ENCODE results near the gene MR1. TPM values are rescaled to one million over a fixed set of nuclear protein-coding genes. Genes with fewer than 3 reads are reported as not detected.
"Not testable (repeated sequence)": the region's sequence is repeated elsewhere in the genome, so short reads cannot be mapped to it uniquely, and the experiment has no call there.

MR1 gene
- total RNA-seq, 1 donor from 2014 or later, result 3.3 TPM

DNA sequence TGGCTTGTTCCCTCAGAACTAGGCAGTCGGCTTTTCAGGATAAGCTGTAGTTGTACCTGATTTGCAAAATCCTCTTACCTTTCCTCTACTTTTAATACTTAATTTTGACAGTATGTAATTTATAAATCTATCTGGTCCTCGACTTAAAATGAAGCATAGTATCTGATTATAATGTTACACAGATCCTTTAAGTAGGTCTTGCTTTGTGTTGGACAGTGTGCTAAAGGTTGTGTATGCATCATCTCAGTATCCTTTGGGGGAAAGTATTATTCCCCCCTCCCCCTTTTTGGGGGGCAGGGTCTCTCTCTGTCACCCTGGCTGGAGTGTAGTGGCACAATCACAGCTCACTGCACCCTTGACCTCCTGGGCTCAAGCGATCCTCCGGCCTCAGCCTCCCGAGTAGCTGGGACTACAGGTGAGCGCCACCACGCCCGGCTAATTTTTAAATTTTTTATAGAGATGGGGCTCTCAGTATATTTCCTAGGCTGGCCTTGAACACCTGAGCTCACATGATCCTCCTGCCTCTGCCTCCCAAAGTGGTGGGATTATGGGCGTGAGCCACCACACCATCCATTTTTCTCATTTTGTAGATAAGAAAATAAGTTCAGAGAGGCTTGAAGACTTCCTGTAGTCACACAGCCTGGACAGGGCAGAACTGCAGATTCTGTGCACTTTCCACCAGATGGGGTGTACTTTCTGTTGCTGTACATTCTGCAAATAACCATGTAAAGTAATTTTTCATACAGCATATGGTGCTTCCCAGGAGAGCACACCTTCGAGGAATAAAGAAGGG, 10.3 kb upstream of the MR1 start:
- intact Hi-C loops (cut with DNase I), result no loop called here
- no peak for ATAC-seq (ENCODE audit: poor library complexity)
- no peak for DNase-seq

DNA sequence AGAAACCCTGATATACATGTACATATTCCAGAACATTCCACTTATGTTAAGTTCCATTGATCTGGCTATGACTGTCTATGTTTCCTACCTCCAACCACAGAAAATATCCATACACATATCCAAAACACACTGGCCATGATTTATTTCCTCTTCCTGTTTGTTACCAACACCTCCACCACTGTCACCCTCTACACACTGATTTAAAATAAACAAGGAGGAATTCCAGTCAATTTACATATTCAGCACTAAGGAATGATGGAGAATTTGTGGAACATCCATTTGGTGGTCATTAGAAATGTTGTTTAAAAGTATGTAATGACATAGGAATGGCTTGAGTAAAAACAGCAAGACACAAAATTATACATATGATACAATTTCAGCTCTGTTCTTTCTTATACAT, 5.6 kb upstream of the MR1 start:
- intact Hi-C loops (cut with DNase I), result no loop called here
- ATAC-seq (ENCODE audit: poor library complexity) (no peak), DNase-seq (no peak)

DNA sequence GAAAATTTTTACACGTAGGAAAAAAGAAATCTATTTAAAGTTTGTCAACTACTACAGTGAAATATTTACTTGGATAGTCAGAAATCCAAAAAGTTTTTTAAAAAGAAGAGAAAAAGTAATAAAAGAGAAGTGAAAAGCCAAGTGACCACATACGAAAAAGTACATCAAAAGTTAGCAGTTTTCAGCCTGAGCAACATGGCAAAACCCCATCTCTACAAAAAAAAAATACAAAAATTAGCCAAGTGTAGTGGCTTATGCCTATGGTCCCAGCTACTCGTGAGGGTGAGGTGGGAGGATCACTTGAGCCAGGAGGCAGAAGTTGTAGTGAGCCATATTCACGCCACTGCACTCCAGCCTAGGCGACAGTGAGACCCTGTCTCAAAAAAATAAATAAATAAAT, 5.2 kb upstream of the MR1 start:
- no peak for ATAC-seq (ENCODE audit: poor library complexity)
- intact Hi-C loops (cut with DNase I), result no loop called here
- no peak for DNase-seq

DNA sequence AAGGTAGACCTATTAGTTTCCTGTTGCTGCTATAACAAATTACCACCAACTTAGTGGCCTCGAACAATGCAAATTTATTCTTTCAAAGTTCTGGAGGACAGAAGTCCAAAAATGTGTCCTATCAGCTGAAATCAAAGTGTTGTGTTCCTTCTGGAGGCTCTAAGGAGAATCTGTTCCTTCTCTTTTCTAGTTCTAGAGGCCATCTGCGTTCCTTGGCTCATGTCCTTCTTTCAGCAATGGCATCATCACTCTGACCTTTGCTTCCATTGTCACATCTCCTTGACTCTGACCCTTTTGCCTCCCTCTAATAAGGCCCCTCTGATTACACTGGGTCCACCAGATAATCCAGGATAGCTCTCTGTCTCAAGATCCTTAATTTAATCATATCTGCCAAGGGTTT, 1.2 kb upstream of the MR1 start:
- ATAC-seq (ENCODE audit: poor library complexity) (peak; percentile 45), DNase-seq (no peak)
- intact Hi-C loops (cut with DNase I), result no loop called here

DNA sequence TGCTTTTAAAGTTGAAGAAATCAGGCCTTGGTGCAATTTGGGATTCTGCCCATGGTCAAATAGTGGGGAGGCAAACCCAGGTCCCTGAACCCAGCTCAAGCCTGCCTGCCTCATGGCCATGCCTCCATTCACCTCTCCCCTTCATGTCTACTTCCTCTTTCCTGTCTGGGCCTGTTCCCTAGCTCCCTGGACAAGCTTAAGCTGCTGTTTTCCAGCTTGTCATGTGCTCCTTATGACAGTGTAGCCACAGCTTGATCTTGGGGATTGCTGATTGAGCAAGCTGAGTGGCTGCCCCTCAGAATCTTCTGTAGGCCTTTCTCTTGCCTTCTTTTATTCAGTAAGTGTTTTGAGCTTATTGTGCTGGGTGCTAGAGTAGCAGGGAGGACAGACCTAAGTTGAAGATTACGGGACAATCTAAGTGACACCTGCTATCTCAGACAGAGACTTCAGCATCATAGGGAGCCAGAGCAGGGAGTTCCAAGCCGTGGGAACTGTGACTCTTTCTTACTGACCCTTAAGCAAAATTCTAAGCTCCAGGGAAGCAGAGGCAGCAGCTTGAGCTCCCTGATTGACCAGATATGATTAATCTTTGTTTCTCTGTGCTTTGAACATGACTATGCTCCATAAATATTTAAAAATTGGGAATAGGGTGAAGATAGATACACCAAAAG, 520 bp upstream of the MR1 start:
- intact Hi-C loops (cut with DNase I), result no loop called here
- ATAC-seq (ENCODE audit: poor library complexity), result peak; percentile 81
- no peak for DNase-seq

DNA sequence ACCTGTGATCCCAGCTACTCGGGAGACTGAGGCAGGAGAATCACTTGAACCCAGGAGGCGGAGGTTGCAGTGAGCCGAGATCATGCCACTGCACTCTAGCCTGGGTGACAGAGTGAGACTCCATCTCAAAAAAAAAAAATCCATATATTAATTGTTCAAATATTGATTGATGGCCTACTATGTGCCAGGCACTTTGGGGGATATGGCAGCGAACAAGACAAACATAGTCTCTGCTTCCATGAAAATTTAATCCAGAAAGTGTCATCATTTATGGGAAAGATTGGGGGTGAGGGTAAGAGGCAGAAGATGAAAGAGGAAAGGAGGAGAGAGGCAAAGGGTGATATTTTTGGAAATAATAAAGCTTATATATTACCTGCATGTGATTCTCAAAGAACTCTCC, 1.4 kb downstream of the MR1 start:
- not testable (repeated sequence) for DNase-seq; ATAC-seq (ENCODE audit: poor library complexity)
- intact Hi-C loops (cut with DNase I), result loop anchor here (5.0 kb wide), 2 partner anchors 52 to 132 kb away; partner anchors contain the start of gene IER5

DNA sequence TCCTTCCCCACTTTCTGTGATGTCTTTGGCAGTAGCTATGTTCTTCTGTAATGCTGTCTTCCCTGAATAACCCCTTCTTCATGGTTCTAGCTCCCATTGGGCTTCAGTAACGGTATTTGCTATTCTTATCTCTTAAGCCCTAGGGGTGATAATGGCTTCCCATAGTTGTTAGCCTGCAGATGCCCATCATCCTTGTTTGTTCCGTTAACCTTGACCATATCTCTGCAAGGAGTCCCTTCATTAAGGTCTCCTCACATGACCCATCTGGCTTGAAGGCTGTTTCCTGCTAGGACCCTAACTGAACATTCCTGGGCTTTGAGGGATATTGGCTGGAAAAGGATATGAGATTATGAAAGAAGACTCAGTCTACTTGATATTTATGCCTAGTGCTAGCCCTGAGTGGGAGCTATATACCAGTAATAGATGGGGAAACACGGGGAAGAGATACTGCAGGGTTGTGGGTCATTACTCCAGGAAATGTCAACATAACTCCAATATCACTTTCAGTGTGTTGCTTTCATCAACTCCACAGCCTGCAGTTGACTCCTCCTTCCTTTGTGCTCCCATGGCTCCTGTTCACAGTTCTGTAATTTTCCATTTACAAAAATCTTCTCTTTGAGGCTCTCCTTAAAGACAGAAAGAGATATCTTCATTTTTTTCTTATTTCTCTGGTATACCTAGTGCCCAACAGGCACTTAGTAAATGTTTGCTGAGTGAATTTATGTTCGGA, 2.5 kb downstream of the MR1 start:
- DNase-seq (no peak), ATAC-seq (ENCODE audit: poor library complexity) (no peak)
- intact Hi-C loops (cut with DNase I), result loop anchor here (5.0 kb wide), 2 partner anchors 51 to 131 kb away; partner anchors contain the start of gene IER5

DNA sequence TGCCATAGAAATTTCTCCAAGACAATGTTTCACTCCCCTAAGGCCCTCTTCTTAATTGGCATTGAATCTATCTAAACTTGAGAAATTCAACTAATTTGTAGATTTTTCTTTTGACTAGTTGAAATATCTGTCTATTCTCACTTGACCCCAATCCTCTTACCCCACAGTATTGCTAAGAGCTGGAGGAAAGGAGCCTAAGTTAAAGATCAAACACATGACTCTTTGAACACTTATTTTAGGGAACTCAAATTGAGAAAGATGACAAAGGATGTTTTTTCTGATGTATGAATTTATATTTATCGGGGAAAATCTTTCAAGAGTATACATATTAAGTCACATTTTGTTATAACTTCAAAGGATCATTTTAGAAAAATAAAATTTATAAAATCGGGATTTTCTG, 3.6 kb downstream of the MR1 start:
- no peak for ATAC-seq (ENCODE audit: poor library complexity)
- DNase-seq, result no peak
- intact Hi-C loops (cut with DNase I), result loop anchor here (5.0 kb wide), 2 partner anchors 50 to 130 kb away; partner anchors contain the start of gene IER5

DNA sequence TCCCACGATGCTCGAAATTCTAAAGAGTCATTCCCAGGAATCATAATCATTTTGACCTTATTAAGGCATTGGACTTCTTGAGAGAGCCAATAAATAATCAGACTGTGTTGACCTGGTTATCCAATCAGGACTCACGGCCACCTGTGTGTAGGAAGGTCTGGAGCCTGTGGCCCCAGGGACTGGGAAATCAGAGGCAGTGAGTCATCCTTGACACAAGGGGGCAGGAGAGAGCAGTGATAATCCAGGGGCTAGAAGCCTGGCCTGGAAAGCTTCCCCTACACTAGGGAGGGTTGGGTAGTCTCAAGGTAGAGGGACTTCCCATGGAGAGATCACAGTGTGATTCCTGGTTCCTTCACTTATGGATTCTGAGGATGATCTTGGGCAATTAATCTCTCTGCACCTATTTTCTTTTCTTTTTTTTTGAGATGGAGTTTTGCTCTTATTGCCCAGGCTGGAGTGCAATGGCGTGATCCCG, 4.7 kb downstream of the MR1 start:
- intact Hi-C loops (cut with DNase I), result loop anchor here (2.0 to 5.0 kb wide), 3 partner anchors 49 to 129 kb away; partner anchors contain the start of gene IER5
- peak; percentile 49 for DNase-seq
- peak; percentile 77 for ATAC-seq (ENCODE audit: poor library complexity)

DNA sequence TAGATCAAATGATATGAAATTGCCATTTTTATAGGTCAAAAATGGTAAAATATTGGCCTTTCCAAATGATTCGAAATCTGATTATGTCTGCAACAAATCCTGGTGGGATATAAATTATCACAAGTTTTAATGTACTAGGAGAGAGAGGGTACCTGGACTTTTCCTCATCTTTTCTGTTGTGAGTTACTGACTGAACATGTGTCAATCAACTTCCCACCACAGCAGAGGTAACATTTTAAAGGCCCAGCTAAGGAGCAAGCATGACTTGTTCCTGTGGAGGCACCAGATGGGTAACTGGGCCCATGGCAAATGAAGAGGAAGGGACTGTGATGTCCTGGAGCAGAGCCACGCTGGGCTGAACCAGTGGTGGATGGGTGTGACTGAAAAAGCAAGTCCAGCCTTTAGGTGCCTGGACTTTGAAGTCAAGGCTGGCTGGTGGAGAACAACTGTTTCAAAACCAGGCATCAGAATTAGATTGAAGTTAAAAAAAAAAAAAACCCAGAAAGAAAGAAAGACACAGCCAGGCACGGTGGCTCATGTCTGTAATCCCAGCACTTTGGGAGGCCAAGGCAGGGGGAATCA, 6.6 kb downstream of the MR1 start:
- intact Hi-C loops (cut with DNase I), result no loop called here
- ATAC-seq (ENCODE audit: poor library complexity) (no peak), DNase-seq (no peak)

DNA sequence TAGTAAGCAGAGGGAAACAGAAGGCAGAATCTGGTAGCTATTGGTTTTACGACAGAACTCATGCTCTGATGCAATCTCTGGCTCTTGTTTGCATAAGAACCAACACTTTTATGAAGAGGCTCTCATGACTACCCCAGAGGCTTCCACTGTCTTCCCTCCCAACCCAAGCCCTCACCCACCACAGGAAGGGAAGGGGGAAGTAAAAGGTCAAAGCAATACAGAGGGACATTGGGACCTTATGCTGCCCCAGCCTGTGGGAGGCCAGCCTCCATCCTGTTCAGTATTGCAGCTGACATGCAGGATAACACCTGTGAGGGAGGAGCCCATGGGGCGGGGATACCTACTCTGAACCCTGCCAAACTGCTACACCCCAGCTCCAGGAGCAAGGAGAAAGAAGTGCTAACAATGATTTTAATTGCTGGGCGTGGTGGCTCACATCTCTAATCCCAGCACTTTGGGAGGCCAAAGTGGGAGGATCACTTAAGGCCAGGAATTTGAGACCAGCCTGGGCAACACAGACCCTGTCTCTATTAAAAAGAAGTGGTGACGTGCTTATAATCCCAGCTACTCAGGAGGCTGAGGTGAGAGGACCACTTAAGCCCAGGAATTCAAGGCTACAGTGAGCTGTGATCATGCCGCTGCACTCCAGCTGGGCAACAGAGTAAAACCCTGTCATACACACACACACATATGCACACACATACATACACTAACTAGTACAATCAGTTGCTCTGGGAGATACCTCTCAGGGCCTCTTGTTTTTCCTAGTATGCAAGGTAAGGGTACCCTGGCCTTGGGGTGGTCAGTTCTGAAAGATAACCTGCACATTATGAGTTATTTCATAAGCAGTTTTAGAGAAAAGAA, 9.5 kb downstream of the MR1 start:
- ATAC-seq (ENCODE audit: poor library complexity) (peak; percentile 40), DNase-seq (no peak)
- intact Hi-C loops (cut with DNase I), result no loop called here

DNA sequence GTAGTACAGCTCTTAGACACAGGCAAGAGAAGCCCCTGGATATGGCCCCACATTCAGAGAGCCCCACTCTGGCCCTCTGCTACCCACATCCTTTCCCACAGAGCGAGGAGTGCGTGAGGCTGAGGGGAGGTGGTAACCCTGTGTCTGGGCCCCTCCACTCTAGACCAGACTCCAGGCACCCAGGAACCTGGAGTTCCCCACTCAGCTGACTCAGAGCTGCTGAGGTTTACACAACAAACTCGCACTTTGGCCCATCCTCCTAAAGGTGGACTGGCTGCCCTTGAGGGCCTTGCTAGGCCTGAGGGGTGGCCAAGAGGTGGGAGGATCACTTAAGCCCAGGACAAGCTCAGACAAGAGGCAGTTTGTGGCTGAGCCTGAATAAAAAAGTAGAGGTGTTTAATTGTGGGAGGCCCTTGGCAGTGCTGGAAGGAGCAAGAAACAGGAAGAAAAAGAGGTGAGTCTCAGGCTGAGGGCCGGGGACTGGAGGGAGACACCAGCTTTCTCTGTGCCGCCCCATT, 10.7 kb downstream of the MR1 start:
- intact Hi-C loops (cut with DNase I), result no loop called here
- ATAC-seq (ENCODE audit: poor library complexity) (peak; percentile 26), DNase-seq (no peak)

DNA sequence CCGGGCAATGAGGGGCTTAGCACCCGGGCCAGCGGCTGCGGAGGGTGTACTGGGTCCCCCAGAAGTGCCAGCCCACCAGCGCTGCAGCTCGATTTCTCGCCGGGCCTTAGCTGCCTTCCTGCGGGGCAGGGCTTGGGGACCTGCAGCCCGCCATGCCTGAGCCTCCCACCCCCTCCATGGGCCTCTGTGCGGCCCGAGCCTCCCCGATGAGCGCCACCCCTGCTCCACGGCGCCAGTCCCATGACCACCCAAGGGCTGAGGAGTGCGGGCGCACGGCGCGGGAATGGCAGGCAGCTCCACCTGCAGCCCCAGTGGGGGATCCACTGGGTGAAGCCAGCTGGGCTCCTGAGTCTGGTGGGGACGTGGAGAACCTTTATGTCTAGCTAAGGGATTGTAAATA, 12.2 kb downstream of the MR1 start:
- DNase-seq; intact Hi-C loops (cut with DNase I); ATAC-seq (ENCODE audit: poor library complexity): not testable (repeated sequence)

DNA sequence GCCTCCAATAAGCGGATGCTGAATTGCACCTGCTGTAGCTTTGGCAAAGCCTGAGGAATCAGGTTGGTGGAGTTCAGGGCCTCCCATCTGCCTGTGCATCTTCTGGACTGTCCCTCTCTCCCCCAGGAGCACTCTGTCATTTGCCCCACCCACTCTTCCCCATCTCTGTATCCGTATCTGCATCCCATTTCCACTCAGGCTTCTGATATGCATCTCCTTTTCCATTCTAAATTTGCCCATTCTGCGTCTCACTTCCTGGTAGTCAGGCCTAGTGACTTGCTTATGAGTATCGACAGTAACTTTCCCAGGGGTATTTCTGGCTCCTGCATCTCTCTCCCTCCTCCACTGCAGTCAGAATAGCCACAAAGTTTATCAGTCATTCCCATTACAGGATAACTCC, 15.6 kb downstream of the MR1 start:
- ATAC-seq (ENCODE audit: poor library complexity) (no peak), DNase-seq (no peak)
- intact Hi-C loops (cut with DNase I), result no loop called here

DNA sequence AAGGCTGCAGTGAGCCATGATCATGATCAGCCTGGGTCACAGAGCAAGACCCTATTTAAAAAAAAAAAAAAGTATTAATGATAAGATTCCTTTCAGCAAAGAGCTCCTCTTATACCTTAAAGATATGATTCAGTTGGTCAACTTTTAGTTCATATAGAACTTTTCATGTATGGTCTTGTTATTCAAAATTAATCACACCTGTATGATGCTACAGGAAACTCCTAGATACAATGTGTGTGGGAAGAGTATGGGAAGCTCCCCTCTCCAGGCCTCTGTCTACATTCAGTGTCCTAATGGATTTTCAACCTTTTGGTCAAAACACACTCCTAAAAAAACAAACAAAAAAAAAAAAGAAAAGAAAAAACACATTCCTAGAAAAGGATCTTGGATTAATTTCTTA, 17.1 kb downstream of the MR1 start:
- no peak for ATAC-seq (ENCODE audit: poor library complexity)

DNA sequence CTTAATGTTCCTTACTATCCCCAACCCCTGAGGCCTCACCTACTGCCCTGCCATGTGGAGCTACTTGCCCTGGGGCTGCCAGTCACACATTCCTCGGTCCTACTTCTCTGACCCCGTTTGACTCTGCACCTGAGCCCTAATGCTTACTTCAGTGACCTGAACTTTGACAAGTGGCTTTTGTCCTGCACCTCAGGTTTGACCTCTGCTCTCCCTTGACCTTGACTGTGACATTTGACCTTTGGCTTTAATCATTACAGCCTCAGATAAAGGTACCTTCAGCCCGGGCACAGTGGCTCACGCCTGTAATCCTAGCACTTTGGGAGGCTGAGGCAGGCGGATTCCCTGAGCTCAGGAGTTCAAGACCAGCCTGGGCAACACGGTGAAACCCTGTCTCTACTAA, 22.8 kb downstream of the MR1 start:
- DNase-seq, result no peak
- intact Hi-C loops (cut with DNase I), result no loop called here
- ATAC-seq (ENCODE audit: poor library complexity), result no peak

More for the DNA sequence above, 17.1 kb downstream of the MR1 start:
- intact Hi-C loops (cut with DNase I), result no loop called here
- DNase-seq, result no peak

DNA sequence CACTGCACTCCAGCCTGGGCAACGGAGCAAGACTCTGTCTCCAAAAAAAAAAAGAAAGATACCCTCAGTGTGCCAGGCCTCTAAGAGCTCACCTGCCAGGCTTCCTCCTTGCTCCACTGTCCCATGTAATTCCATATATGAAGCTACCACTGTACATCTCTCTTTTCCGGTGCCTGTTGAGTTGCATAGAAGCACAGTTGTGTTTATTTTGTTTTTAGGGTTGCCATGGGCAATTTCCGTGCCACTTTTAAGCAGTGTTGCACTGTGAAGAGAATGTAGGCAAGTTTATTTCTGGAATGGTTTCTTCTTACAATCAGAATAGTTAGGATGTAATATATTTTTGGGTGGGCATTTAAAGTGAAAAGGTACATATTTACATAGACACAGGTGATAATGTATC, 23.3 kb downstream of the MR1 start:
- no peak for DNase-seq
- intact Hi-C loops (cut with DNase I), result no loop called here
- ATAC-seq (ENCODE audit: poor library complexity), result peak; percentile 74

DNA sequence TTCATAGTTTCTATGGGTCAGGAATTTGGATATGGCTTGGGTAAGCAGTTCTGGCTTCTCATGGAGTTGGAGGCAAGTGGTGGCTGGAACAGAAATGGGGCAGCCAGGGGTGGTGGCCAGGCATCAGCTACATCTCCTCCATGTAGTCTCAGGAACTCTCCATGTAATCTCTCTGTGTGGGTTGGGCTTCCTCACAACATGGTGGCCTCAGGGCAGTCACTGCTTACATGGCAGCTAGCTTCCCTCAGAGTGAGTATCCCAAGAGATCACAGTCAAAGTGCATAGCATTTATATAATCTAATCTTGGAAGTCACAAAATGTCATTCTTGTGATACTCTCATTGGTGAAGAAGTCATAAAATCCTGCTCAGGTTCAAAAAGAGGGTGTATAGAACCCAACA, 25.7 kb downstream of the MR1 start:
- intact Hi-C loops (cut with DNase I), result no loop called here
- DNase-seq (no peak), ATAC-seq (ENCODE audit: poor library complexity) (no peak)

Measured in Right ventricle myocardium superior (tissue), 1 donor.